AML-193 (cell line): ENCODE results near the gene IFNGR1.

Experiments
- DNase-seq, 2 experiments: peaks; one replicate each; lab custom pipeline; 2025; lab: John Stamatoyannopoulos, UW

IFNGR1 gene

DNA sequence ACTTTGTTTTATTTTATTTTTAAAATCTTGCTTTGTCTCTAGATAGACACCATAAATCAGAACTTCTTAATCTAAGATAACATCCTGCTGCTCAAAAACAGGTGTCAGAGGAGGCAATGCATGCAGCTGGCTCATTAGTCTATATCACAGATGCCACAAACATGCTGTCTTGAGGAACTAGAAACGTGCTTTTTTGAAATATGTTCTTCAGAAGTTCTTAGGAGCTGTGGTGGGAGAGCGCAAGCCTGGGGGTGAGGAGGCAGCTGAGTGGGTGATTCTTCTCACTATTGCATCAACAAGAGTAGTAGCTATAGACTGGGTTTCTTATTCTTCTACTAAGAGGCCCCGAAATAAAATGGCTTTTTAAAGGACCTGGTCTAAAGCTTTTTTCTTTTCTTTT, 69.1 kb downstream of the IFNGR1 start:
- no peak for DNase-seq

DNA sequence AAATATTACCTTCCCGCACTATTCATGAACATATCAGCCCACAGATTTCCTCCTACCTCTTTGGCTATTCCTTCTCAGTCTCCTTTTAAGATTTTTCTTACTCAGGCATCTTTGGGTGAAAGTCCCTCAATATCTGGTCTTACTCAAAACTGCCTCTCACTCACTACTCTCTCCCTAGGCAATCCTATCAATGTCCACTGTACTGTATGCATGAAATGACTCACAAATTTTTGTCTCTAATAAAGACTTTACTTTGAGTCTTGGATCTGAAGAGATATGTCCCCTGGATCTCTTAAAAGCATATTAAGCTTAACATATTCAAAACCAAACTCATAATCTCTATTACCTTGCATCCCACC, 70.2 kb downstream of the IFNGR1 start:
- DNase-seq: no peak

DNA sequence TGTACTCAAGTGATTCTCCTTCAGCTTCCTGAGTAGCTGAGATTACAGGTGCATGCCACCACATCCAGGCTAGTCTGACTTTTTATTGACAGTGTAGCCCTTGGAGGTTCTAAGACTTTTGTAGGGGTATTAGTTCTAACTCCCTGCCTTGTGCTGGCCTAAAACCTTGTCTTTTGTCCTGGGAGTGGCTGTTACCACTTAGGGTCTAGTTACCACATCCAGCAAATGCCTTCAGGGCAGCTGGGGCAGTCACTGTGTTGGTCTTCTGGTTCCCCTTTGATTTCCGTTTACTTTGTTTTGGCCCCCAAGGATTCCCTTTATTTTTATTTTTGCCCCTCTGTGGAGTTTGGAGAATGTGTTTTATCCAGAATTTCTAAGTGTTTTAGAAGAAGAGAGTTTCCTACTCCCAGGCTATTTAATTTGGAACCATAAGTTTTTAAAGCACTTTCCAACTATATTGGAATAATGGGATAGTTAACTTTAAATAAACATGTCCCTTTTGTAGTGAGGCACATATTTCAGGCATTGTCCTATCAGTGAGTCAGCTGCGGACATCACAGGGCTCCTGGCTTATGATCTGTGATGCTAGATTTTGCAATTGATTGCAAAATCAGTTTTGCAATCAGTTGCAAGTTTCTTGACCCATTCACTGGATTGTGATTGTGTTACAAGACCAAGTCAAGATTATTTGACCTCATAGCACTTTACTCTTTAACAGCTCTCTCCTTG, 70.7 kb downstream of the IFNGR1 start:
- DNase-seq: peak; percentile 96
